Left colon (tissue), 2 donors: ENCODE data around the gene ACACA. TPM values are rescaled to one million over a fixed set of nuclear protein-coding genes. Genes with fewer than 3 reads are reported as not detected.
"Not testable (repeated sequence)": the region's sequence is repeated elsewhere in the genome, so short reads cannot be mapped to it uniquely, and the experiment has no call there.

Experiments
- ATAC-seq: fragments of 200-7000 bp; cut with Tn5 transposase; one replicate; pipeline ENCODE4 v1.9.1; 2020; ENCODE audit warnings: mild to moderate bottlenecking, moderate library complexity
- DNase-seq, 2 donors: peaks; one replicate each; pipeline ENCODE4 v3.0.0-alpha.2; 2020
- intact Hi-C, 2 donors: fragments of 100-400 bp; cut with DNase I in 1 of 2; cut with micrococcal nuclease in 1 of 2; formaldehyde crosslinking; loops; one replicate each; pipeline versions ENCODE4 v1.11.2 to v1.14.0; 2022; cut with DNase I, micrococcal nuclease
- total RNA-seq, 2 donors: library from RNA; stranded (reverse); fragmentation: NEBNext Ultra II Directional; extraction: Animal tissue kit (Norgen Biotek cat#: 25700); gene quantifications; one replicate each; pipeline ENCODE4 v1.2.1, GENCODE V29; 2021
- donor health status: DM: no; HTN: no; CAD: no.
- donor health status: DM: yes; HTN: yes; CAD: no.

ACACA gene
- total RNA-seq, 2 donors from 2014 or later: 47.8 to 72.1 TPM

DNA sequence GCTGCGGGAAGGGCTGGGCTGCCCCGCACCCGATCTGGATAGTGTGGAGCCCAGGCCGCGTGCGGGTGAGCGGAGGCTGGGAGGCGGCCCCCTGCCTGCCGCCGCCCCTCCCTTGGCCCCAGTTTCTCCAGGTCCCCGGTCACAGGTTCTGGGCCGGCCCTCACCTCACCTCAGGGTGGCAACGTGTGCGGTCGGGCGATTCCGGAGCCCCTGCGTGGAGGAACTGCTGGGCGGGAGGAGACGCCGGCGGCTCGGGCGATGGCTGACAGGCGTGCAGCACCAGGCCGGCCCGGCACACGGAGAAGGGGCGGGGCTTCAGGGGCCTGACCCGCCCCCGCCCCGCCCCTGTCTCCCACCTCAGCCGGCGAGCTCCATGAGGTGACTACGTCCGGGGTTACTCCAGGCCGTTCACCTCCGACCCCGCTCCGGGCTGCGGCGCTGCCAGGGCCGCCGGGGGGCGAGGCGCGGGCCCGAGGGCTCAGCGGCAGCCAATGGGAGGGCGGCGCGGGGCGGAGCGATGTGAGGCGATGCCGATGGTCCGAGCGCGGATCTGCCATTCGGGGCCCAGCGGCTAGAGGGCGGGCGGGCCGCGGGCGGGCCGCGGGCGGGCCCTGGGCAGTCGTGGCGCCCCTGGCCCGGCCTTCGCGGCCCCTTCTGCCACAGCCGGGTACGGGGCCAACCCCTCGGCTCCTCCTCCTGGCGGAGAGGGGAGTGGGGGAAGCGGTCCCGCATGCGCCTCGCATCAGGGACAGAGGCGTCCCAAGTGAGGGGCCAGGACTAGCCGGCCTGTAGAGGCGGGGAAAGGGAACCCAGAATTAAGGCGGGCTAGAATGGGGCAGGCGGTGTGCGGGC, 47.6 kb downstream of the ACACA start:
- ATAC-seq: peak; percentile 87
- intact Hi-C loops: no loop called here

DNA sequence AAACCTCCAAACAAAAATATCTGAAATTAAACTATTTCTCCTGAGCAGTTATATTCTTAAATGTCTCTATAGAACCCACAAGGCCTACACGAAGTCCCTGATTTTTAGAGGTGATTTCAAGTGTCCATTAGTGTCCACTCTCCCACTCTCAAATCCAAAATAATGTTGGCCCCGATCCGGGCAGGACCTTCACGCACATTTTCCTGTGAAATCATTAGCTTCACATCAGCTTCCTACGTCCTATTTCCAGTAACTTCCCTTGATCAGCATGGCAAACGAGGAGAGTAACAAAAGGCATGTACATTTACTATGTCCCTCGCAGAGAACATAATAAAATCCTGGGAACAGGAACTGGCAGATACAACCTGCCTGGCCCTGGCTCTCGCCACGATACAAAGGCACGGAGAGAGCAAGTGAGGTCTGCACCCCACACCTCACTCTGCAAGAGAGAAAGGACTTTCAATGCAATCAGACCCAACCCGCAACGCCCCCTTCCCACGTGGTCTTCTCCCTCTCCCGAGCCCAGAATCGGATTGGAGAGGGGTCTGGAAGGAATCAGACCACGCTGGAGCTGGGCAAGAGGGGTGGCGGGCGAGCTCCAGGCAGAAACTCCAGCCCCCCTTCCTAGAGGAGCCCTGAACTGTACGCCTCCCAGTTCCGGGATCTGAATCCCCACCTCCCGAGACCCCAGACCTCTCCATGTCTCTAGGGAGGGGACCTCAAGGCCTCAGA, 48.4 kb downstream of the ACACA start:
- intact Hi-C loops: no loop called here
- DNase-seq (peak; percentile 65 to 66), ATAC-seq (peak; percentile 58)

More for the DNA sequence above, 47.6 kb downstream of the ACACA start:
- peak; percentile 94 to 96 for DNase-seq

DNA sequence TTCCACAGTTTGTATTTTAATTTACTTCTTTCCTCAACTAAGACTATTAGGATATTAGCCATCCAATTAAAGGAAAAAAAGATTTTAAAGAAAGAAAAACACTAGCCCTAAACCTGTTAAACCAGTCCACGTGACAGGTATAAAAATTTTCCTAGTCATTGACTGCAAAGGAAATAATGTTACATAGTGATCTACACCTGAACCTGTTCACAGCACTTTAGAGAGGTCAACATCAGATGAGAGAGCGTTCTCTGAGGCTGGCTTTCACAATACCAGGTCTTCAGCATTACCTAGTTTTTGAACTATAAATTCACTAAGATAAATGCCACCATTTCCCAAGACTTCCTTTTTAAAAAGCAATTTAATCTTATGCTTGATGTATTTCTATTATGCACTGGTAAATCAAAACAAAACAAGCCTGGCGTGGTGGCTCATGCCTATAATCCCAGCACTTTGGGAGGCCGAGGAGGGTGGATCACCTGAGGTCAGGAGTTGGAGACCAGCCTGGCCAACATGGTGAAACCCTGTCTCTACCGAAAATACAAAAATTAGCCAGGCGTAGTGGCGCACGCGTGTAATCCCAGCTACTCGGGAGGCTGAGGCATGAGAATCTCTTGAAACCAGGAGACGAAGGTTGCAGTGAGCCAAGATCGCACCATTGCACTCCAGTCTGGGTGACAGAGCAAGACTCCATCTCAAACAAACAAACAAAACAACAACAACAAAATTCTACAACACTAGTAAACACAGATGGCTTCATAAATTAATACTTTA, 49.7 kb downstream of the ACACA start:
- not testable (repeated sequence) for ATAC-seq, DNase-seq

DNA sequence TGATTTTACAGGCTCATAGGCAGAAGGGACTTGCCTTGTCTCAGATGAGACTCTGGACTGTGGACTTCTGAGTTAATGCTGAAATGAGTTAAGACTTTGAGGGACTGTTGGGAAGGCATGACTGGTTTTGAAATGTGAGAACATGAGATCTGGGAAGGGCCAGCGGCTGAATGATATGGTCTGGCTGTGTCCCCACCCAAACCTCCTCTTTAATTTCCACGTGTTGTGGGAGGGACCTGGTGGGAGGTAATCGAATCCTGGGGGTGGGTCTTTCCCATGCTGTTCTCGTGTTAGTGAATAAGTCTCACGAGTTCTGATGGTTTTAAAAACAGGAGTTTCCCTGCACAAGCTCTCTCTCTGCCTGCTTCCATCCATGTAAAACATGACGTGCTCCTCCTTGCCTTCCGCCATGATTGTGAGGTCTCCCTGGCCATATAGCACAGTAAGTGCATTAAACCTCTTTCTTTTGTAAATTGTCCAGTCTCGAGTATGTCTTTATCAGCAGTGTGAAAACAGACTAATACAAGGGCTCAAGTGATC, 59.7 kb downstream of the ACACA start:
- ATAC-seq, DNase-seq, intact Hi-C loops: not testable (repeated sequence)

More for the DNA sequence above, 49.7 kb downstream of the ACACA start:
- intact Hi-C loops: not testable (repeated sequence)

DNA sequence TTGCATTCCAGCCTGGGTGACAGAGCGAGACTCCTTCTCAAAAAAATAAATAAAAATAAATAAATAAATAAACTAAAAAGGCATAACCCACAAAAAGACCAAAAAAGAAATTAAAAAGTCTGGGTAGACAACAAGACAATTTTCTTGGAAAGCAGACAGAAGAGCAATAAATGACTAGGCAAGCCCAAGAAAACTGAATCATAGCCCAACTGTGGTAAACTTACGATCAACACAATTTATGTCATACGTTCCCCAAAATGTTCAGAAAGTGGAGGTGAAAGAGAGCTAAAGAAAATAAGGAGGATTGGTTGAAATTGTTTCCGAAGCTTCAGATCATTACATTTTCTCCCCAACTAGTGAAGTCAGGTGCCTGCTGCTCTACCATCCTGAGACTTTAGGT, 62.1 kb downstream of the ACACA start:
- DNase-seq: no peak
- intact Hi-C loops: no loop called here
- no peak for ATAC-seq

DNA sequence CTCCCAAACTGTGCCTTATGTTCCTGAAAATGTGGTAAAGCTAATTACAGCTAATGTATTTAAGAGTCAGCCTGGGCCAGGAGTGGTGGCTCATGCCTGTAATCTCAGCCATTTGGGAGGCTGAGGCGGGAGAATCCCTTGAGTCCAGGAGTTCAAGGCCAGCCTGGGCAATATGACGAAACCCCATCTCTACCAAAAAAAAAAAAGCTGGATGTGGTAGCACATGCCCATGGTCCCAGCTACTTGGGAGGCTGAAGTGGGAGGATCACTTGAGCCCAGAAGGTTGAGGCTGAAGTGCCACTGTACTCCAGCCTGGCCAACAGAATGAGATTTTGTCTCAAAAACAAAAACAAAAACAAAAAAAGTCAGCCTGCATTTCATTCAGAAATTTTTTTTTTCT, 64.0 kb downstream of the ACACA start:
- intact Hi-C loops: no loop called here
- ATAC-seq: no peak
- DNase-seq: no peak

DNA sequence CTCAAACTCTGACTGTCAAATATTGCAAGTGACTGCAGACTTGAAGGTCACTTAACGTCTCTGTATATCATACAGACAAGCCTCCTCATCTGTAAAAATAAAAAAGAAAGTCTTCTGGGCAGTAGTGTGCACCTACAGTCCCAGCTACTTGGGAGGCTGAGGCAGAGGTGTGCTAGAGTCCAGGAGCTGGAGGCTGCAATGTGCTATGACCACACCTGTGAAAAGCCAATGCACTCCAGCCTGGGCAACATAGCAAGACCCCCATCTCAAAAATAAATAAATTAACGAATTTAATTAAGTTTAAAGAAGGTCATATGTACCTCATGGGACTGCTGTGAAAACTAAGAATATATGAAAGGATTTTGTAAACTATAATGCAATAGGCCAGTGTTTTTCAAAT, 65.8 kb downstream of the ACACA start:
- ATAC-seq: no peak

DNA sequence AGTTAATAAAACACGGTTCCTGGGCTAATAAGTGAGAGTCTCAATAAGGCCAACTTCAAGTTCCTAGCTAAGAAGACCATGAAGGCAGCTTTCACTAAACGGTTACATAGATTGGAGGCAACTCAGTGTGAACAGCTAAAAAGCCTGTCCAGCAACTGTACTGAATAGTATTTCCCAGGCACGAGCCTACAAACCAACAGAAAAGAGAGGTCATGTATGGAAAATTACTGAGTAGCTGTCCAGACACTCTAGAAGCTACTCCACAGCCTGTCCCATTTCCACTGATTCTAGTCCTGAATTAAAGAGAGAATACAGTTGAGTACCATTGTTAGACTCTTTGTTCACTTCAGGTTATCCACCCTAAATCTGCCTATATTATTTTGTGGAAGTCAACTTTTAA, 67.3 kb downstream of the ACACA start:
- intact Hi-C loops: no loop called here
- ATAC-seq (no peak), DNase-seq (no peak)

More for the DNA sequence above, 65.8 kb downstream of the ACACA start:
- intact Hi-C loops: no loop called here
- no peak for DNase-seq

DNA sequence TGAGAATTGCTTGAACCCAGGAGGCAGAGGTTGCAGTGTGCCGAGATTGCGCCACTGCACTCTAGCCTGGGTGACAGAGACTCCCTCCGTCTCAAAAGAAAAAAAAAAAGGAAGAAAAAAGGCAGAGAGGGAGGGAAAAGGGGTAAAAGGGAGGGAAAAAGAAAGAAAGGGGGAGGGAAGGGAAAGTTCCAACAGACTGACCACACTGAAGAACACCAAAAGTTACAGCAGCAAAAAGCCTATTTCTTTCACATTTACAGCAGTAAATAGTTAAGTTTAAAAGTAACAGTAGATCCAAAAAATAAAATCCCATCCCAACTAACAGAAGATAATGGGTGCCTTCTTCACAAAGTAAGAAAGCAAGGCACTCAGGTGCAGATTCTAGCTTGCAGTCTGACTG, 67.8 kb downstream of the ACACA start:
- no peak for DNase-seq
- intact Hi-C loops: no loop called here

DNA sequence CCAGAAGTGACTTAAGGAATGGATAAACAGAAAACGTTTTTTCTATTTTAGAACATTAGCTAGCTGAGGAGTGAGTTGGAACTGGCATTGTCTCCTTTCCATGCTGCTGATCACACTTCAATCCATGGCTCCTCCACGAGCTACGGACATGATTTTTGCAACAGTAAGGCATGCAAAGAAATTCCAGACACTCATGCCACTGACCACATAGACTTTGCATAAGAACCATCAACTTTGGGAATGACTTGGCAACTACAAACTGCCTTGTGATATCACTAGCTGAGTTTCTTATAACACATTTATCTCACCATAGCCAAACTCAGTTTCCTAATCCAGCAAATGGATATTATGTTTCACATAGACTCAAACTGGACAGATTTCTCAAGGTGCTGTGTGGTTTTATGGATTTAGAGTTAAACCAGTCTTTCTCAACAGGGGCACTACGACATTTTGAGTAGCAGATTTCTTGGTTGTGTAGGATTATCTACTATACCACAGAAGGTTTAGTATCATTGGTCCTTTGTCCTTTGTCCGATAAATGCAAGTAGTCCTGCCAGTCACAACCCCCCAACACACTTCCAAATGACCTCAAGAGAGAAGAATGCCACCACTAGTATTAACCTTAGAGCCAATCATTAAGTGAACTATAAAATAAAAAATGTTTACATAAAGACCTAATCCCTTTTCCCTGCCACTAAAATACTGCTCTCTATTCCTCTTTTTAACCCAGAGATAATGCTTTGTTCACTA, 79.1 kb downstream of the ACACA start:
- ATAC-seq (no peak), DNase-seq (no peak)
- intact Hi-C loops: no loop called here

More for the DNA sequence above, 67.8 kb downstream of the ACACA start:
- no peak for ATAC-seq

DNA sequence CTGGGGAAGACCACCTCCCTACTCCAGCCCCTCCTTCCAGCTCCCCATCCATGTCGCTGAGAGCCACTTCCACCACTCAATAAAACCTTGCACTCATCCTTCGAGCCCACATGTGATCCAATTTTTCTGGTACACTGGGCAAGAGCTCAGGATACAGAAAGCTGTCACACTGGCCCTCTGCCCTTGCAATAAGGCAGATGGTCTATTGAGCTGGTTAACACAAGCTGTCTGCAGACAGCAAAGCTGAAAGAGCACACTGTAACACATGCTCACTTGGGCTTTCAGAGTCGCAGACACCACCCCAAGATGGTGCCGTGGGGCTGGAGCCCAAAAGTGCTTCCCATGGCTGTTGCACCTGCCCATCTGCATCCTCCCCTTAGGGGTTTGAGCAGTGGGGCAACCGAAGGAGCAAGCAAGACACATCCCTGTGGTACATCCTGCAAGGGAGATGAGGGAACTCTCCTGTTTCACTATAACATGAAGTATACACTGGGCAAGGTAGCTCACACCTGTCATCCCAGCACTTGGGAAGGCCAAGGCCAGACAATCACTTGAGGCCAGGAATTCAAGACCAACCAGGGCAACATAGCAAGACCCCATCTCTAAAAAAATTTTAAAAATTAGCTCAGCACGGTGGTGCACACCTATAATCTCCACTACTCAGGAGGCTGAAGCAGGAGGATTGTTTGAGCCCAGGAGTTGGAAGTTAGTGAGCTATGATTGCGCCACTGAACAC, 83.6 kb downstream of the ACACA start:
- intact Hi-C loops: no loop called here
- DNase-seq (no peak), ATAC-seq (no peak)

DNA sequence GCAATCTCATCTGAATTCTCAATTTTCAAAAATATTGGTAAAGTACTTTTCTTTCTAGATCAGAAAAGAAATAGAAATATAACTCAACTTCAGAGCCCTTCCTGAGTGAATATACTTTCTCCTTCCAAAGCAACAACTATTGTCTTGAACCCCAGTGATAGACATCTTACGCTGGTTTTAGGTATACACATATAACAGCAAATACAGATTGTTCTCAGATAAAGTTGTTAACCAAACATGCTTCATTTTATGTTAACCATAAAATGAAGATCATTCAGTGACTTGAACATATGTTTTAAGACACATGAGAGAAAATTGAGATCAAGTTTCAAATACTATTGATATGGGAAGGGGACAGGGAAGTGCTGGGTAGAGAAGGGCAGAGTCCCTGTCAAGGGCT, 84.5 kb downstream of the ACACA start:
- intact Hi-C loops: no loop called here
- no peak for ATAC-seq
- no peak for DNase-seq

DNA sequence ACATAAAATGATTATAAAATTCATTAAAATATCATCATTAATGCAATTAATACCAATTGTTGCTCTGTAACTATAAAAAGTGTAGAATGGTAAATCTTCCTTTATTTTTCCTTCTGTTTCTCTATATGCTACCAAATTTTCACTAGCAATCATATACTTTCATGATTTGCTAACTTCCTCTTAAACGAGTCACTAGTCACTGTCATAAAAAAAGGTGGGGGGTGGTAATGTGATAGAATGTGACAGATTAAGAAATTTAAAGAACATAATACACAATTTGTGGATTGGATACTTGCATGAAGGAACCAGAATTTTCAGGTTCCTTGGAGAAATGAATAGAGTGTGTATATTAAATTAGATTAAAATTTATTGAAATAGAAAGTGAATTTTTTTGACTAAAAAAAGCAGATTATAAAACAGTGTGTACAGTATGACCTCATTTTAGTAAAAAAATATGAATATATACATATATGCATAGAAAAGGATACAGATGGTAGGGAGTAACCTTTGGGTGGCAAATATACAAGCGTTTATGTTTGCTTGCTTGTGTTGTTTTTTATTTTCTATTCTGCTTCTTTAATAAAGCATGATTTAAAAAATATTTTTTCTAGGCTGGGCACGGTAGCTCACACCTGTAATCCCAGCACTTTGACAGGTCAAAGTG, 87.6 kb downstream of the ACACA start:
- ATAC-seq: no peak
- intact Hi-C loops: no loop called here

DNA sequence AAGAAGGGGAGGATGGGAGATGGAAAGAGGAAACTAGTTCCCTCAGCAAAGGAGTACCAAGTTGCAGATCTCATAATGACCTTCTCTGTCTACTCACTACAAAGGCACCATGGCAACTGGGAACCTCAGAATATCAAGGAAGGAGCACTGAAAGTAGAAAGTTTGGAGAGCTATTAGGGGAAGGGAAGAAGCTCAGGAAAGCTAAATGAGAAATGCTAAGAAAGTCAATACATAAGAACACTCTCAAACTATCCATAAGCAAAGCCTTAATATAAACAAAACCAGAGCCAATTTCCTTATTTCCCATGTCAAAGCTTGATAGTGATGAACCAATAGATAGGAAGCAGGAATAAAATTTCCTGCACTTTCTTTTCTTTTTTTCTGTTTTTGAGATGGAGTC, 88.8 kb downstream of the ACACA start:
- ATAC-seq (no peak), DNase-seq (no peak)
- intact Hi-C loops: no loop called here

More for the DNA sequence above, 87.6 kb downstream of the ACACA start:
- no peak for DNase-seq

DNA sequence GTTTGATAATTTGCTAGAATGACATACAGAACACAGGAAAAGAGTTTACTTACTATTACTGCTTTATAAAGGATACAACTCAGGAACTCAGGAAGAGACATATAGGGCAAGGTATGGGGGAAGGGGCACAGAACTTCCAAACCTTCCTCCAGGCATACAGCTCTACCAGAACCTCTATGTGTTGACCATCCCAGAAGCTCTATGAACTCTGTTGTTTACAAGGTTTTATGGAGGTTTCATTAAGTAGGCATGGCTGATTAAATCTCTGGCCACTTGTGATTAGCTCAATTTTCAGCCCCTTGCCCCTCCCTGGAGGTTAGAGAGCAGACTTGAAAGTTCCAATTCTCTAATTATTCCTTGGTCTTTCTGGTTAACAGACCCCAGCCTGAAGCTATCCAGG, 91.0 kb downstream of the ACACA start:
- ATAC-seq: no peak
- intact Hi-C loops: no loop called here
- DNase-seq: no peak

DNA sequence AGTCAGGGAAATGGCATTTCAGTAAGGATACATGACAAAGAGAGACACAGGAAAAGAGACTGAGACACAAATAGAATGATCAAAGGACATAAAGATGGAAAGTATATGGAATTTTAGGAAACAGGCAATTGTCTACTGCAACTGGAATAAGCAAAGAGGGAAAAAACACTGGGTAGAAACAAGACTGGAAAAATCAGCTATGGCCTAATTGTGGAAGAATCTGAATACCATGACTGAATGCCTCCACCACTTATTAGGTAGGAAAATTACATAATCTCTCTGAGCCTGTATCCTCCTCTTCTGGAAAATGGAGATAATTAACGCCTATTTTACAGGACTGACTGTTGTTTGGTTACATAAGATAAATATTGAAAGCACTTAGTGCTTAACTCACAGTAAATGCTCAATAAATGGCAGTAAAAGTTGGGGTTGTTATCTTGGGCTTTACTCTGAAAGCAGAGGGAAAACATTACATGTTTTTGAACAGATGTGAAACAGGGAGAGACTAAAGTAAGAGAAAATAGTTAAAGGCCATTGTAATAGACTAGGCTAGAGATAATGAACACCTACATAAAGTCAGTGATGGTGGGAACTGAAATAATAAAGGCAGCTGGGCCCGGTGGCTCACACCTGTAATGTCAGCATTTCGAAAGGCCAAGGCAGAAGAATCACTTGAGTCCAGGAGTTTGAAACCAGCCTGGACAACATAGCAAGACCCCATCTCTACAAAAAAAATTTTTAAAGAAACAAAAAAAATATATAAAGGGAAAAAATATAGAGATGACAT, 94.3 kb downstream of the ACACA start:
- no peak for ATAC-seq
- DNase-seq: no peak
- intact Hi-C loops: no loop called here

DNA sequence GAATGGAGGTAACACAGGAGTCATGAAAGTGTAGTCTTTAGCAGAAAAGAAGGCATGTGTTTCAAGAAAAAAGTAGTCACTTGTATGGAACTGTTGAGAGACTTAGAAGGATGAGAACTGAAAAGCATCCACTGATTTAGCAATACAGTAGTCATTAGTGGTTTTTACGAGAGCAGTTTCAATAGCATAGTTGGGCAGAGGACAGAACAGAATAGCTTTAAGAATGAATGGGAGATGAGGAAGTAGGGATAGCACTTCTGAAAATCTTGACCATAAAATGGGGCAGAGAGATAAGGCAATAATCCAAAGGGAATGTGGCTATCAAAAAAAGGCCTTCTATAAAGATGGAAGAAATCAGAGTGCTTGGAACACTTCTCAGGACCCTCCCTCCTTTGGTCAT, 95.7 kb downstream of the ACACA start:
- DNase-seq (no peak), ATAC-seq (peak; percentile 86)
- intact Hi-C loops: no loop called here
